Stimulated activated CD8-positive, alpha-beta memory T cell treated with anti-CD3 and anti-CD28 coated beads, Interleukin-15, amount 100 ng/mL, for 48 hours (primary cell): Measurements from ENCODE around the gene APBB2.
"Not testable (repeated sequence)": the region's sequence is repeated elsewhere in the genome, so short reads cannot be mapped to it uniquely, and the experiment has no call there.

ENCODE experiments used
- DNase-seq, 2 donors: peaks; one replicate each; pipeline ENCODE4 v3.0.0-alpha.2; 2020; ENCODE audit warnings: low read depth in 2 of 2

APBB2 gene

DNA sequence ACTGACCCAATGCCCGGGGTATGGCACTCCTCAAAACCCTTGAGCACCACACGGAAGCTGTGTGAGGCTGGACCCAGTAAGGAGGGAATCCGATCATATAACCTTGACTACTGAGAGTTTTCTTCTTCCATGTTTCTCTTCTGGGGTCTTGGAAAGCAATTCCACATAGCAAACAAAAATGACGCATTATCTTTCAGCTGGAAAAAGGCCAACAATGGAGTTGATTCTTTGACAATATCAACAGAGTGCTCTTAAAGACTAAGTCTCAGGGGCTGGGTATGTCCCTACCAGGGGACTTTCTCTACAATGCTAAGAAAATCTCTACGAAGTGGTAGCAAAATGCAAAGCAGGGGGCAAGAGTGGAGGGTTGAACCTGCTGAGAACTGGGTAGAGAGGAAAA lies 276.0 kb downstream of the APBB2 start:
- DNase-seq, result no peak

DNA sequence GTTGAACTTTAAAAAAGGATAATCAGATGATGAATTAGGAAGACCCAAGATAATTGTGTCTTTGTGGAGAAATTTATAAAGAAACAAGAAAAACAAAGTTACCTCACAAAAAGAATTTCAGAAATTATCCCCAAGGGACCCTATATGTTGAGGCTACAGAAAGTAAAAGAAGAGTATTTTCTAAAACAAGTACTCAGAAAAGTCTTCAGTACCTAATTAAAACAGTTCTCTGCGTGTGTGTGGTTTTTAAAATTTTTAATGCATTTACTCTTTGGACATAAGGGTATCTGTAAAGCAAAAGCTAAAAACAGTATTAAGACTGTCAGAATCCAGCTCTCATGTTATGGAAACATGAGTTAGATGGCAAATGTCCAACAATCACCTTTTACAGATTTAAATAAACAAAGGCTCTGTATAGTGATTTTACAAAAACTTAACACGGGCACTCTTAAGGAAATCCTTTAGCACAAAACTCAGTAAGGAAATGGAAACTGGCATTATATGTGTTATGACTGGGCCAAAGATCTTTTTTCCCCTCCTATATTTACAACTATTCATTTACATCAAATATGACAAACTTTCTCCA lies 277.1 kb downstream of the APBB2 start:
- DNase-seq, result no peak

GRCh38 chr4:40934676-40935075 lies 279.7 kb downstream of the APBB2 start:
- DNase-seq, result no peak

DNA sequence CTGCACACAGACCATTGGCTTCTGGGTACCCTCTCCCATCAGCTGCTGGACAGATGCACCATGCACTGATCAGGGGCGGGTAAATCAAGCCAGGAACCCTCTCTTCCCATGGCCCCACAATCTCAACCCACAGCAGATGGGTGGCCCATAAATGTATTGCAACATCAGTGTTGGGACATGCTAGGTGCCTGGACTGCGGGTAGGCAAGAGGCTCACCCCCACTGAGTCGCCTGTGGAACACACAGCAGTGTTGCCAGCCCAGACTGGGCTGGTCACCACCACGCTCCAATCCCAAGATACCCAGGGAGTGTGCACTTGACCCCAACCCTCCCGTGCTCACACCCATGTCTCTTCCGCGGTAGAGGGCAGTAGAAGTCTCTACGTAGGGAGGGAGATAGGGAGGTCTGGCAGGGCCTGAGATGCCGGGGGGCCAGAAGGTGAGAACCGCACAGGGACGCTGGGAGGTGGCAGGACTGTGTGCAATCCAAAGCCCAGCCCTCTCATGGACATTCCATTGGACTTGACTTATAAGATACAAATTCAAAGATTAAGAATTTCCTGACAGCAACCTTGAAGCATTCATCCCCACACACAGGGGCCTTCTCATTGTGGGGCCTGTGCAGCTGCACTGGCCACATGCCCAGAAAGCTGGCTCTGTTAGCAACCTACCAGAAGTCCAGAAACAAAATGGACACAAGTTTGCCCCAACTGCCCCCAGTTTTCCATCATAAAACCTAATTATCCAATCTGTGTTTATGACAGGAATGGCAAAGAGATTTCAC lies 280.9 kb downstream of the APBB2 start:
- DNase-seq, result no peak

GRCh38 chr4:40931841-40932240 lies 282.5 kb downstream of the APBB2 start:
- no peak for DNase-seq

DNA sequence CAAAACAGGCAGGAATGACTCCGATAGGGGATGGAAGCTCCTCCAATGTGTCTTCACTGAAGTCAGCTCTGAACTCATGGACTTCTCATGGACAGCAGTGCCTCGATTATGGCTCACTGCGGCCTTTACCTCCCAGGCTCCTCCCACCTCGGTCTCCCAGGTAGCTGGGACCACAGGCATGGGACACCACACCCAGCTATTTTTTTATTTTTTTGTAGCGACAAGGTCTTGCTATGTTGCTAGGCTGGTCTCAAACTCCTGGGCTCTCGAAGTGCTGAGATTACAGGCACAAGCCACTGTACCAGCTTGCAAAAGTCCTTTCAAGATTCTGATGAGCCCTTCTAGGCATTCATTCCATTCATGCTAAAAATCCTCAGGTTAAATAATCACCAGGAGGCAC lies 283.1 kb downstream of the APBB2 start:
- DNase-seq, result no peak

GRCh38 chr4:40927074-40927473 lies 287.3 kb downstream of the APBB2 start:
- DNase-seq, result no peak

GRCh38 chr4:40924793-40925117 lies 289.6 kb downstream of the APBB2 start:
- no peak for DNase-seq

DNA sequence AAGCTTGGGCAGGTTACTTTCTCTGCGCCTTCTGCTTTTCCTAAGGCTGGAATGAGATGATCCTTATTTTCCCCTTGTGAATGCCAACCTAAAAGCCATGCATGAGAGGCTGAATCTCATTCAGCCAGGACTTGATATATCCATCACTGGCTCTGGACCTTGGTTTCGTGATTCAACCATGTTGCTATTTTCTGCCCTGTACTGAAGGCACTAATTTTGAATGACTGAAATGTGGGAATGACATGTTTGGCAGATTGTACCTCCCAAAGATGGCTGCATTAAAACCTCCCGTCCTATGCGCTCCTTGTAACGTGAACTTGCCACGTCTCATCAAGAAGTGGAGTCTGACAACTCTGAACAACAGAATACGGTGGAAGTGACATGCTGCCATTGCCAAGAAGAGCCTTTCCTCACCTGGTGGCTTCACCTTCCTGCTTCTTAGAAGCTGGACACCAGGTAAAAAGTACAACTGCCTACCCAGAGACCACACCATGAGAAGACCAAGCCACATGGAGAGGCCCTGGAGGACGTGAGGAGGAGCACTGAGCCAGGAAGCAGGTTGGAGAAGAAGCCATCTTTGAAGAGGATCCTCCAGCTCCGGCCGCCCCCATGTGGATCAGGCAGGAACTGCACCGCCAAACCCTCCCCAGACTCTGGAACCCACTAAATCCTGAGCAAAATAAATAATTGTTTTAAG lies 290.1 kb downstream of the APBB2 start:
- DNase-seq, result peak; percentile 46 to 55

GRCh38 chr4:40923316-40924095 lies 290.8 kb downstream of the APBB2 start:
- DNase-seq, result no peak

GRCh38 chr4:40919976-40920375 lies 294.4 kb downstream of the APBB2 start:
- not testable (repeated sequence) for DNase-seq

GRCh38 chr4:40918330-40918729 lies 296.0 kb downstream of the APBB2 start:
- DNase-seq, result no peak

DNA sequence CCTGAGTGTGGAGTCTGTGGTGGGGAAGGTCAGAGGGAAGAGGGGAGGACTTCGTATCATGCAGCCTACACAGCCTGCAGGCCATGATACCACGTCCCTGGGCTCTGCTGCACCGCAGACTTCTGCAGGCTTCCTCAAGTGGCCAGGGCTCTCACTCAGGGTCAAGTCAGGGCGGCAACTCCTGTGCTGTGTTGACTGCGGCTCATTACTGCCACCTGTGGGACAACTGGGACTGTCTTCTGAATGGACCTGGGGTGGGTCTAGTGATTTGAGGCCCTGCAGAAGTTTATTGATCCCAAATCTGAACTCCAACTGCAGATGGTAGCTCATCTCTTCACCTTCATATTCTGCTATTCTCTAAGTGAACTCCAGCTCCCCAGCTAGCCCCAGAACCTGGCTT lies 297.5 kb downstream of the APBB2 start:
- peak in 1 of 2 donors; percentile 42 for DNase-seq

- DNase-seq, result no peak
These were observed 298.2 kb downstream of the APBB2 start for GRCh38 chr4:40916218-40916555.

DNA sequence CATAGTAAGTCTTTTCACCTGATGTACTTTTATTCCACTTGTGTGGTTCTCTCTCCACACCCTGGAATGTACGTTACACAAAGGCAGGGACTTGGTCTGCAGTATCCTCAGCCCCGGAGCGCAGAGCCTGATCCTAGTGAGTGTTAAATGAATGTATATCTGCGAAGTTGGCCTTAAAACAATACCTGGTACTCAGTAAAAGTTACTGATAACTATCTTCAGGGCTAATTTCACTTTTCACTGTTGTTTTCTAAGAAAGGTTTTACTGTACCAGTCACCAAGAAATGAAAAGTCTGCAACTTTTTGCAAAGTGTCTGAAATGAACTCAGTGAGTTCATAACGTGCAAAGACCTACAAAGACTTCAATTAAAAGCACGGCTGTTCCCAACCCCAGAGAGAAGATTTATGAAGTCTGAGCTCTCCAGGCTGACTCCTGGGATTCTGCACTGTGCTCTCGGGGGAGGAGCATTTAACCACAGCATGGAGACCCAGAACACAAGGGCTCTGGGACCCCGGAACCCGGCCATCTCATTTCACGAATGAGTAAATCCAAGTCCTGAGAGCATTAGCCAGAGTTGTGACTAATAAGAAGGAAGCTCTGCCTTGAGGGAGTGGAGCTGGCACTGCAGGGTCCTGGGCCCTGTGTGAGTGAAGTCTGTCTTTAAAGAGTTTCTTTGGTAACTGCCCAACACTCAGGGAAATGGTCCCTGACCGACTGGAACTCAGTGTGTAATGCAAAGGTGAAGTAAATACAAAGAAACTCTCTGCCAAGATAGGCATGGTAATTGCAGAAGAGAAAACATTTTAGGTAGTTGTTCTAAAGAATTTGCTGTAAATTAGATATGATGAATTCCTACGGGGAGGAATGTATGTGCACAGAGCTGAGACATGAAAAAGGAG lies 298.8 kb downstream of the APBB2 start:
- no peak for DNase-seq

DNA sequence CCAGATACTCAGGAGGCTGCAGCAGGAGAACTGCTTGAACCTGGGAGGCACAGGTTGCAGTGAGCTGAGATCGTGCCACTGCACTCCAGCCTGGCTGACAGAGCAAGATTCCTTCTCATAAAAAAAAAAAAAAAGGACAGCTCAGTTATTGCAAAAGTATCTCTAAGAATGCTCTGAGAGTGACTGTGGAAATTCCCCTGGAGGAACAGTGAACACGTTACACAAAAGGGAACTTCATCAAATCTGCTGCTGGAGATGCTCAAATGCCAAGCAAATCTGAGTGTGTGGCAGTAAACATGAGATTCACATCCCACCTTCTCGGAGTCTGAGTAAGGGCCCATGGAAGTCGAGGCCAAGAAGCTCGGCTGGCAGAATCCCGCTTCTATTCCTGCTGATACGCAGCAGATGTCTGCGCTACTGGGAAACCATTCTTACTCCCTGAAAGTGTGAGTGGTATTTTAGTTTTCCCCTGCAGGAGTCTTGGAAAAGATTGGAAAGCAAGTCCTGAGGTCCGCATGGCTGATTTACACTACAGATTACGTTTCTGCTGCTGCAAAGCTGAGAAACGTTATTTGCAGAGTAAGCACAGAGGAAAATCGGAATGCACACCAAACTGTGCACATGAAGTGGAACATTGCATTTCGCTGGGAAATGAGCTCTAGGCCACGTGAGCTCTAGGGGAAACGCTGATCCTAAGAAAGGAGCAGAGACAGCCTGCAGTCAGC lies 301.7 kb downstream of the APBB2 start:
- no peak for DNase-seq

- DNase-seq, result no peak
These were observed 303.6 kb downstream of the APBB2 start for GRCh38 chr4:40910706-40911105.

DNA sequence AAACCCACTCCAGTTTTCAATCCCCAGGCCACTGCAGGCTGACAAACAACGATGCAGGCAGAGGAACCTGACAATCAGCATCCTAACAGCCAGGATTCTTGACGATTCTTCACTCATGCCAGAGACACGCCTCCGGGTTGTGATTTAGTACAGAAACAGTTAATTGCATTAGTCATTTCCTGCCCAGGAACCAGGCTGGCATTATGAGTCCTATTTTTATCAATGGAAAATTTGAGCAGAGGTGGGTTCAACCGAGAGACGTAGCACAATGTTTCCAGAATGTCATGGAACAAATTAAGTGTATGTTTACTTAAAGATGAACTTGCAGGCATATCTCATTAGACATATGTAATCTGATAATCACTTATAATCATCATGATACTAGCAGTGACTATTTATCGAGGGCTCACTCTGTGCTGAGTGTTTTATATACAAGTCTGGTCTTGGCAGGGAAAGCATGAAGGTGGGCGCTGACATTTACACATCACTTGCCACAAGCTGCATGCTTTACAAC lies 304.9 kb downstream of the APBB2 start:
- peak; percentile 31 to 36 for DNase-seq

- DNase-seq, result peak; percentile 53 to 61
These were observed 305.5 kb downstream of the APBB2 start for GRCh38 chr4:40908702-40909362.

DNA sequence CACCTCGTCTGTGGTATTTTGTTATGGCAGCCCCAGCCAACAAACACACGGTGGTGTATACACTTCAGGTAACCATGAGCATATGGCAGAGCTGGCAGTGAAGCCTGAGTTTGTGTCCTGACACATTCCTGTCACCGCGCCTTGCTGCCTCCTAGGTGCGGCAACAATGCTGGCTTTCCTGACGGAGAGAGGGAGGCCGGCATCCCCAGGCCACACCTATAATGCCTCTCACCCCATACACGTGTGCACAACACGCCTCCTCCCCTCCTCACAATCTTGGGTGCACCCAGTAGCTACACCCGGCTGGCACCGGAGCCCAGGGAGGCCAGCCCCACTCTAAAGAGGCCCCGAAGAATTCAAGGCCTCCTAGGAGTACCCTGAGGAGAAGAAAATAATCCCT lies 306.0 kb downstream of the APBB2 start:
- DNase-seq, result no peak
